ENCODE measurements around the gene MTG2. TPM values are rescaled to one million over a fixed set of nuclear protein-coding genes. Genes with fewer than 3 reads are reported as not detected.

MTG2 gene
- total RNA-seq, 1 experiment from 2014 or later: 110 TPM

DNA sequence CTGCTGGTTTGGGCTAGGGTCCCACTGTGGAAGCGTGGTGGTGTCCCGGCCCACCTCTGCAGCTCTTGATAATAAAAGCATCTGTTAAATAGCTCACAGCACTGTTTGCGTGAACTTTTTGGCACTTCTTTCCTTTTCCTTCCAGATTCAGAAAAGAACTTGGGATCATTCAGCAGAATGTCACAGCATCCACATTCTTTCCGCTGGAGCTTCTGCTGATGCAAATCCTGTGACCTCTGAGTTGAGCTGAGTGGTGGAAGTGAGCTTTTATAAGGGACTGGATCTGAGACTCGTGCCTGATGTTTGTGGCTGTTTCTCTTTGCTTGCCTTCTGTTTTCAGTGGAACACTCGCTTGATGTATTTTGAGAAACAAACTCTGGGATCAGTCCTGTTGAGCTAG, 59.3 kb downstream of the MTG2 start:
- CTCF ChIA-PET: no interaction called here
- BruUV-seq (replicated peaks): no TSS peak
- Mint-ChIP-seq H3K27ac (ENCODE audit: unreplicated experiment) (no peak overlapping the region), H3K4me3 (ENCODE audit: unreplicated experiment) (no peak overlapping the region), H3K9me3 (ENCODE audit: unreplicated experiment) (no peaks in the 10 kb centered on the region), H3K36me3 (ENCODE audit: insufficient read depth, unreplicated experiment) (peaks cover 81% of the 10 kb centered on the region), H3K4me1 (ENCODE audit: low read depth, unreplicated experiment) (peaks cover 7% of the 10 kb centered on the region), H3K27me3 (ENCODE audit: insufficient read depth, unreplicated experiment) (no peaks in the 10 kb centered on the region)
- no peak overlapping the region for H3K4me3 ChIP-seq (ENCODE audit: low read depth, low read length)
- POLR2A ChIA-PET: no interaction called here
- H3K9me3 ChIP-seq: no peaks in the 10 kb centered on the region
- TF ChIP-seq, protein P1, sequence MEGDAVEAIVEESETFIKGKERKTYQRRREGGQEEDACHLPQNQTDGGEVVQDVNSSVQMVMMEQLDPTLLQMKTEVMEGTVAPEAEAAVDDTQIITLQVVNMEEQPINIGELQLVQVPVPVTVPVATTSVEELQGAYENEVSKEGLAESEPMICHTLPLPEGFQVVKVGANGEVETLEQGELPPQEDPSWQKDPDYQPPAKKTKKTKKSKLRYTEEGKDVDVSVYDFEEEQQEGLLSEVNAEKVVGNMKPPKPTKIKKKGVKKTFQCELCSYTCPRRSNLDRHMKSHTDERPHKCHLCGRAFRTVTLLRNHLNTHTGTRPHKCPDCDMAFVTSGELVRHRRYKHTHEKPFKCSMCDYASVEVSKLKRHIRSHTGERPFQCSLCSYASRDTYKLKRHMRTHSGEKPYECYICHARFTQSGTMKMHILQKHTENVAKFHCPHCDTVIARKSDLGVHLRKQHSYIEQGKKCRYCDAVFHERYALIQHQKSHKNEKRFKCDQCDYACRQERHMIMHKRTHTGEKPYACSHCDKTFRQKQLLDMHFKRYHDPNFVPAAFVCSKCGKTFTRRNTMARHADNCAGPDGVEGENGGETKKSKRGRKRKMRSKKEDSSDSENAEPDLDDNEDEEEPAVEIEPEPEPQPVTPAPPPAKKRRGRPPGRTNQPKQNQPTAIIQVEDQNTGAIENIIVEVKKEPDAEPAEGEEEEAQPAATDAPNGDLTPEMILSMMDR (IDR thresholded peaks at IDR 0.05; ENCODE audit: insufficient read depth in 1 of 2, low read depth in 1 of 2, low read length in 1 of 2, severe bottlenecking in 1 of 2, unreplicated experiment in 1 of 2): no peak
- peaks cover 11% of the 10 kb centered on the region for H3K4me1 ChIP-seq
- DNase-seq: no peak
- no peaks in the 10 kb centered on the region for H3K27me3 ChIP-seq (replicated peaks; ENCODE audit: control insufficient read depth, insufficient read depth, low read length)
- peaks cover 5% of the 10 kb centered on the region; the same call in 1 of the 2 replicates for H3K36me3 ChIP-seq (ENCODE audit: control insufficient read depth, insufficient read depth, low read length)
- intact Hi-C loops (cut with micrococcal nuclease; ENCODE audit: unreplicated experiment): no loop called here

DNA sequence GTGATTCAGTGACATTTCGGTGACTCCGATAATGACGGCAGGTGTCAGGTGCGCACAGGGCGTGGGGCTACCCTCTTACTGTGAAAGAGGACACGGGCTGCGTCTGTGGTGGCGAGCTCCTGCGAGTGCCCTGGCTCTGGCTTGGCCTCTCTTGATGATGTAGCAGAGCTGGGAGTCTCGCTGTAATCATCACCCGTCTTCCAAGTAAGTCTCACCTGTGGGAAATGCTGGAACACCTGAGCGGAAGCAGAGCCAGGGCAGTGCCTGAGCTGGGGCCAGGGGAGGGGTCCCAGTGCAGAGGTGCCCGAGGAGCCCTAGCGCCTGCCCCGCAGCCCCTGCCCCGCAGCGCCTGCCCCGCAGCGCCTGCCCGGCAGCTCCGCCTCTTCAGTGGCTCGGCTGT, 60.3 kb downstream of the MTG2 start:
- H3K9me3 ChIP-seq: no peaks in the 10 kb centered on the region
- peaks cover 5% of the 10 kb centered on the region; the same call in 1 of the 2 replicates for H3K36me3 ChIP-seq (ENCODE audit: control insufficient read depth, insufficient read depth, low read length)
- no peaks in the 10 kb centered on the region for H3K27me3 ChIP-seq (replicated peaks; ENCODE audit: control insufficient read depth, insufficient read depth, low read length)
- POLR2A ChIA-PET: no interaction called here
- intact Hi-C loops (cut with micrococcal nuclease; ENCODE audit: unreplicated experiment): no loop called here
- Mint-ChIP-seq H3K36me3 (ENCODE audit: insufficient read depth, unreplicated experiment) (peaks cover 78% of the 10 kb centered on the region), H3K4me1 (ENCODE audit: low read depth, unreplicated experiment) (no peaks in the 10 kb centered on the region), H3K27ac (ENCODE audit: unreplicated experiment) (no peak overlapping the region), H3K27me3 (ENCODE audit: insufficient read depth, unreplicated experiment) (no peaks in the 10 kb centered on the region), H3K9me3 (ENCODE audit: unreplicated experiment) (no peaks in the 10 kb centered on the region), H3K4me3 (ENCODE audit: unreplicated experiment) (no peak overlapping the region)
- peaks cover 5% of the 10 kb centered on the region for H3K4me1 ChIP-seq
- CTCF ChIA-PET: no interaction called here
- TF ChIP-seq, protein P1 (IDR thresholded peaks at IDR 0.05; ENCODE audit: insufficient read depth in 1 of 2, low read depth in 1 of 2, low read length in 1 of 2, severe bottlenecking in 1 of 2, unreplicated experiment in 1 of 2): no peak
- no TSS peak for BruUV-seq (replicated peaks)
- H3K4me3 ChIP-seq (ENCODE audit: low read depth, low read length): no peak overlapping the region
- DNase-seq: no peak

DNA sequence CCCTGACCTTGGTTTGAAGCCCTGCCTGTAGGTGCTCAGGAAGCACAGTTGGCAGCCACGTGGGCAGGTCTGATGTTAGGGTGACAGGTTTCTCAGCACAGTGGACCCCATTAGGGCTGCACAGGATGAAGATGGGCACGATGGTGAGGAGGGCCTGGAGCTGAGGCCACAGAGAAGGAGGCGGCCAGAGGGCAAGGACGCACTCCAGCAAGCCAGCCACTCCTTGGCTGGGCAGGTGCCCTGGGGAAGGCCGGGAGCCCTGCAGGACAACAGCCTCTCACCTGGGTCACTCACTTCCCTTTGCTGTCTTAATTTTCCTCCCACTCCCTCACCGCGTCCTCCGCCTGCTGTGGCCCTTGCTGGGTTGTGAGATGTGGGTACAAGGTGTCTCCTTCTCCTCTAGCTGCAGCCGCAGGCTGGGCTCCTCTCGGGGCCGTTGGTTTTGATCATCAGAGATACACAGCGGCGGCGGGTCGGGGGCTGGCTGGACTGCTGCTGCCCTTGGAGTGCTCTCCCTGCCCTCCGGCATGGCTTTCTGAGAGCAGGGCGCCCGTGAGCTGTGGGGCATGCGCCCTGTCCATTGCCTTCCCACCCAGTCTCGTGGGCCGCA, 61.2 kb downstream of the MTG2 start:
- Histone ChIP-seq H3K27me3 (replicated peaks; ENCODE audit: control insufficient read depth, insufficient read depth, low read length) (no peaks in the 10 kb centered on the region), H3K9me3 (no peaks in the 10 kb centered on the region), H3K36me3 (ENCODE audit: control insufficient read depth, insufficient read depth, low read length) (peaks cover 5% of the 10 kb centered on the region; the same call in 1 of the 2 replicates), H3K4me1 (peaks cover 5% of the 10 kb centered on the region), H3K4me3 (ENCODE audit: low read depth, low read length) (no peak overlapping the region)
- CTCF ChIA-PET: interaction anchor here (0.6 to 1.1 kb wide), 3 partner anchors 46 to 328 kb away, joined by 3 to 10 read pairs (median 4); no protein-coding TSS in a partner anchor
- Mint-ChIP-seq H3K36me3 (ENCODE audit: insufficient read depth, unreplicated experiment) (peaks cover 78% of the 10 kb centered on the region), H3K9me3 (ENCODE audit: unreplicated experiment) (no peaks in the 10 kb centered on the region), H3K4me3 (ENCODE audit: unreplicated experiment) (no peak overlapping the region), H3K27me3 (ENCODE audit: insufficient read depth, unreplicated experiment) (no peaks in the 10 kb centered on the region), H3K27ac (ENCODE audit: unreplicated experiment) (no peak overlapping the region), H3K4me1 (ENCODE audit: low read depth, unreplicated experiment) (no peaks in the 10 kb centered on the region)
- TF ChIP-seq, protein P1 (IDR thresholded peaks at IDR 0.05; ENCODE audit: insufficient read depth in 1 of 2, low read depth in 1 of 2, low read length in 1 of 2, severe bottlenecking in 1 of 2, unreplicated experiment in 1 of 2): no peak
- no peak for DNase-seq
- POLR2A ChIA-PET: no interaction called here
- no TSS peak for BruUV-seq (replicated peaks)
- intact Hi-C loops (cut with micrococcal nuclease; ENCODE audit: unreplicated experiment): no loop called here

Measured in Caco-2 (cell line).